Dedifferentiated amniotic fluid mesenchymal stem cell (primary cell): ENCODE measurements around the gene TRPM1.

Experiments
- DNase-seq: peaks from one replicate; pipeline ENCODE4 v3.0.0-alpha.2; 2016; ENCODE audit errors: extremely low spot score

Gene TRPM1

DNA sequence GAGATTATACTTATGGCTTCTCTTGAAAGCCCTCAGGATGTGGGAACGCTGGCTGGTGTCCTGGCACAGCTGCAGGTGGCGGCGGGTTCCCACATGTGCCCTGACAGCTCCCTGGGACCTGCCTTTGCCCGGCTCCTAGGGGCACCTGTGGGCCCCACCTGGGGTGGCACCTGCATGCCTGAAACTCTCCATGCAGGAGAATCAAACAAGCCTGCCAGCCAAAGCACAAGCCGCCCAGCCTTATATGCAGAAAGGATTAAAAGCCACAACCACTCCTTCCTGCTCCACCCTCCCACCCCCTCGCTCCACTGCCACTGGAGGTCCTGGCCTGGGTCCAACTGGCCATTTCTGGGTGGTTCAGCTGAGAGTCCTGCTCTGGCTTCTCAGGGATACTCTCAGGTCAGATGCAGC is 18.1 kb downstream of the TRPM1 start:
- DNase-seq = no peak

DNA sequence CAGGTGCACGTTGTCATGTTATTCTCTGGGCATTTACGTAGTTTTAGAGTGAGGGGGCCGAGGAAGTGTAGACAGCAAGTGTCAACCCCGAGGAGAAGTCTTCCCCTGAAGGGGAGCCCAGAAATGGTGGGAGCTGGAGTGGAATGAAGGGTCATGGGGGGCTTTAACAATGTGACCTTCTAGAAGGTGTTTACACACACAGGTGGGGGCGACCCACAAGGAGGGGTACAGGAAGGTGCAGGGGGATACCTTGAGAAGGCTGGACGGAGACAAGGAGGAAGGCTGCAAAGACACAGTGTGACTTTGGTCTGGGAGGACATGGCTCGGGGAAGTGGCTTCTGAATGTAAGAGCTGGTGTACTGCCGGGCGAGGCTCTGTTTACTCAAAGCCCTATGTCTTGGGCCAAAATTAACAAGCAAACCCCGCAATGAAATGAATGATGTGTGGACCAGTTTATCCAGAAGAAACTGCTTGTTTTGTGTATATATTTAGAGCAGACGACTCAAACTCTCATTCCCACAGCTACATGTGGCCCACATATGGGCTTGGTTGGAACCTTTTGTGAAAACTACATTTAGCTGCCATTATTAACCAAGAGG is 18.7 kb downstream of the TRPM1 start:
- no peak for DNase-seq

DNA sequence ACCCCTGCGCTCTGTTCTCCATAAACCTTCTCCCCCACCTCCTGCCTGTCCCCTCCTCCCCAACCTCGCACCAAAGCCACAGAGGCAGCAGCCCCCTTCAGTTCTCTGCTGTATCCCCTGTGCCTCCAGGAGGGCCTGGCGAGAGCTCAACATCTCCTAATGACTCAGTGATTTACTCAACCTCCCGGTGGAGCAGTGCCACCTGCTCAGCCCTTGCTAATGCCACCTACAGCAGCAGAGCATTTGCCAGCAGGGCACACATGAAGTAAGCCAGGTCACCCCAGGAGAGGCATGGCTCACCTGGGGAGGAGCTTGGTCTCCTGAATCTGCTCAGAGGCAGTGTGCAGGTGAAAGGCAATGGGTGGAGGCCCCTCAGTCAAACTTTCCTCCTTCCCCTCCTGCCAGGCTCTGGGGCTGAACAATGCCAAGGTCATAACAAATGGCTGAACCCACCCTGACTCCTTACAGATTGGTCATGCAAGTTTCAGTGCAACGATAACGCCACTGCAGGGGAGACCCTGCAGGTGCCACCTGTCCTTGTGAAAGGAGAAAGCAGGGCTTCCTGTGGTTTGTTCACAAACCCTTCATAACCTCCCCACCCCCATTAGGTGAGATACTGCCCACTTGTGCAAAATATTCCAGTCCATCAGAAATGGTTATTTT is 19.8 kb downstream of the TRPM1 start:
- DNase-seq = no peak

DNA sequence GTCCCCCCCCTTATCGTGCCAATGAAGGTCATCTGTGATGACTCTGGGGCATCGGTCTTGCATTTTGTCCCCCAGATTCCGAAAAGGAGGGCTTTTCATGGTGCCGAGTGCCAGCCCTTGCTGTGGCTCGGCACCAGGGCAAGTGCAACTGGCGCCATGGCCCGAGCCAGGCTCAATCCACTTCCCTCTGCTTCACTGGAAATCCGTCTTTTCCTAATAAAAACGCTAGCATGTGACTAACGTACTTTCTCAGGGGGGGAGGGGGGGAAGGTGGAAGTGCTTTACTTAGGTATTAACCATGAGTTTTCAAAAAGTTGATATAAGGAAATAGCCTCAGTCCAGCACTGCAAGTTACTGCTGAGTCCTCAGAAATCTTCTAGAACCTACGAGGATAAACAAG is 20.5 kb downstream of the TRPM1 start:
- DNase-seq = no peak

DNA sequence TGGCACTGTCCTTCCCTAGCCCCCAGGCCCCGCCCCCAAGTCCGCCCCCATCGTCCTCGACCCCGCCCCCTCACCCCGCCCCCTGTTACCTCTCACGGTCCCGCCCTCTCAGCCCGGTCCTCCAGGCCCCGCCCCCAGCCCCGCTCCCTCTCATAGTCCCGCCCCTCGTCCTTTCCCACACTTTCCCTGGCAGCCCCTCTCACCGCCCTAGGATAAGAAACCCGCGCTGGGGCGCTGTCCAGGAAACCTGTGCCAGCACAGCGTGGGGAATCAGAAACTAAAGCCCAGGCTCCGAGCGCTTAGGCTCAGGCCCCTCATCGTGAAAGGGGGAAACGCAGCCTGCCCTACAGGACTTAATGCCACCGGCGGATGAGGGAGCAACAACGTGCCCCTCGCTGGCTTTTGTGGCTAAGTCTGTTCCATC is 20.9 kb downstream of the TRPM1 start:
- no peak for DNase-seq

DNA sequence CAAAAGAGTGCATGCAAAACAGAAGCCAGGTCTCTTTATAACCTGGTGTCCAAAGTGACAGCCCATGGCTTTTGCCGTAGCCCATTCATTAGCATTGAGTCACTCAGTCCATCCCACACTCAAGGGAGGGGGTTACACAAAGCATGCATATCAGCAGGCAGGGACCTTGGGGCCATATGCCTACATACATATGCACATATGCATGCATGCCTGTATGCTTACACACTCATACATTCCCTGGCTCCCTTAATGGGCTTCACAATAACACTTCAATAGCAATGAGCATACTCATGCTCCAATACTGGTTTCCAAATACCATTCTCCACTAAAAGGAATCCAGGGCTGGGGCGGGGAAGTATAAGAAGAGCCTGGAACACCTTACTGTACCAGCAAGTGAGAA is 22.0 kb downstream of the TRPM1 start:
- peak; percentile 86 for DNase-seq

DNA sequence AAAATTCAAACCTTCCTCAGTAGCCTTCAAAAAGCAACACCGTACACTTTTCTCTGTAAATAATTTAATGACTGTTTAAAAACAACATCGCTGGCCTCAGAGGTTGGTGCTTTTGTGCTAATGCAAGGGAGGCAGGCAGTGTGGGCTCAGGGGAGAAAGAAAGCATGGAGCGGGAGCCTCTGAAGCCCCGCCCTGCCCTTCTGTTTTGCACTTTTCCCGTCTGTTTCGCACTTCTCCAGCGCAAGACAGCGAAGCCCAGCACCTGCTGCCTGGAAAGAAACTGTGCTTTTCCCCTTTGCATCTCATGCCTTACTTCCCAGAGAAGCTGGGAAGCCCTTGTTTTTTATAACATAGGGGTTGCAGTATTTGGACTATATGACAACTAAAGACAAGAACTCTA is 23.1 kb downstream of the TRPM1 start:
- DNase-seq = no peak

DNA sequence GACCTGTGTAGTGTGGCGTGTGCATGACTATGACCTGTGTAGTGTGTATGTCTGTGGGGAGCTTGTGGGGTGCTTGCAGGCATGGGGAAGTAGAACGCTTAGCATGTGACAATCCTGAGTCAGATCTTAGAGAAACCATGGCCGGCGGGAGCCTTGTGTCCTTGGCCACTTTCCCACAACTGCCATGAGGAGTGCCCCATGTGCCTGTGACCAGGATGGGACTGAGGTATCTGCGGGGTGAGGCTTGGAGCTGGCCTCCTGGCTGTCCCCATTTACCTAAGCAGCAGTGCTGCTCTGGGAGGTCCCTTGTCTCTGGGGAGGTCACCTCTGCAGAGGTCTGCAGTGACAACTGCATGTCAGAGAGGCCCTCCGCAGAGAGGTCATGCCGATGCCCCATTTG is 23.6 kb downstream of the TRPM1 start:
- DNase-seq = no peak

DNA sequence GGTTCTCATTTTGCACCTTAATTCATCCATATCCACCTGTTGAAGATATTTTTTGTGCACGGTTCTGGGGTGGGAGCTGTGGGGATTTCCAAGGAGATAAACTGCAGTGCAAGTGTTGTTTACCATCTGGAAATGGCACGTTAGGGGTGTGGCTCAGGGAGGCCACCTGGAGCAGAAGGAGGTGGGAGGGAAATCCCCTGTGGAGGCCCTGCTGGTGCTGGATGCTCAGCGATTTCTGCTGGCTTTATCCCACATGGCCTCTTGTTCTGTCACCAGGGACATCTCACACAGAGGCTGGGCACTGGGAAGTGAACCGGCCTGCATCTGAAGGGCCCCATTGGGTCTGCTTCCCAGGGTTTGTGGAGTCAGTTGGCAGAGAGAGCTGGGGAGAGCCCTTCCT is 24.3 kb downstream of the TRPM1 start:
- DNase-seq = no peak

DNA sequence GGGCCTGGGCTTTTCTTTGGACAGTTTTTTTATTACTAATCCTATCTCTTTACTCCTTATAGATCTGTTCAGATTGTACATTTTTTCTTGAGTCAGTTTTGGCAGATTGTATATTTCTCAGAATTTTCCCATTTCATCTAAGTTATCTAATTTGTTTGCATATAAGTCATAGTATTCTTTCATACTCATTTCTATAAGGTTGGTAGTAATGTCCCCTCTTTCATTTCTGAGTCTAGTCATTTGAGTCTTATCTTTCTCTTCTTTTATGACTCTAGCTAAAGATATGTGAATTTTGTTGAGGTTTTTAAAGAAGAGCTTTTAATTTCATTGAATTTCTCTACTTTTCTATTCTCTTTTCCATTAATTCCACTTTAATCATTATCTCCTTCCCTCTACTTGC is 27.2 kb downstream of the TRPM1 start:
- no peak for DNase-seq

DNA sequence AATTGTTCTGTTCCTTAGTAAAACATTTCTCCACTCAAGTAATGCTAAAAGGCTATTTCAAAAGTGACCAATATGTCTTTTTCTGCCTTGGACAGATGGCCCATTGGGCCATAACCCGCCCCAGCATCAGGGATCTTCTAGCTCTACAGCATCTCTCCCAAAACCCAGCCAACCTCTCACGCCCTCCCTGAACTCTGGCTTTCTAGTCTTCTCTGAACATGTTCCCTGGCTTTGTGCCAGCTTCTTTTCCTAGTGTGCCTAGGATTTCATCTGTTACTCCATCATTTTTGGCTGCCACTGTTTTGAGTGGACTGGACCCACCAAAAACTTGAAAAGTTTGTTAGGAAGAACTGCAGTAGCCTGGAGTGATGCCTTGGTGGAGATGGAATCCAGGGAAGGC is 30.7 kb downstream of the TRPM1 start:
- DNase-seq = no peak

DNA sequence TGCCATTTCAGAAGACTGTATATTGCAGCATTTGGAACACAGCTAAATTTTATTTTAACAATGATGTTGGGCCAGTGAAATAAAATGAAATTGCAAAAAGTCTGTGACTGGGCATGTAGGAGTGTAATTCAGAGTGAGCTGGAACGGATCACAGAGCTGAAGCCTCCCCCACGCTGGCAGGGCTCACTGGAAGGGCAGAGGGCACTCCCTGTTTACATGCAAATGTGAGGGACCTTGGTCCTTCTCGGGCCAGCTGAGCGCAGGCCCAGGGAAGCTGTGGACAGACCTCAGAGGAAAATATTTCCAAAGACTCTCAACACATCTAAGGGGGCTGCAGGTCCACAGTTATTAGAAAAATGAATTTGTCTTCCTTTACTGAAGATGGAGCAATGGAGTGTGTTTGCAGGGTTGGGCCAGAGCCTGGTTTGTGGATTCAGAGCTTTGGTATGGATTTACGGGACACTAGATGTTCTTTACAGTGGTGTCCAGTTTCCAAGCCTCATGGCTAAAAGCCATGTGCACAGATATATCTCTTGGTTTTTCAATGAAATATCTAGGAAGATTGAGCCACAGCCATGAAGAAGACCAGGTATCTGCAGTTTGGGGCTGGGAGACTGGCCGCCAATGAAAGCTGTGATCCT is 32.0 kb downstream of the TRPM1 start:
- peak; percentile 26 for DNase-seq

DNA sequence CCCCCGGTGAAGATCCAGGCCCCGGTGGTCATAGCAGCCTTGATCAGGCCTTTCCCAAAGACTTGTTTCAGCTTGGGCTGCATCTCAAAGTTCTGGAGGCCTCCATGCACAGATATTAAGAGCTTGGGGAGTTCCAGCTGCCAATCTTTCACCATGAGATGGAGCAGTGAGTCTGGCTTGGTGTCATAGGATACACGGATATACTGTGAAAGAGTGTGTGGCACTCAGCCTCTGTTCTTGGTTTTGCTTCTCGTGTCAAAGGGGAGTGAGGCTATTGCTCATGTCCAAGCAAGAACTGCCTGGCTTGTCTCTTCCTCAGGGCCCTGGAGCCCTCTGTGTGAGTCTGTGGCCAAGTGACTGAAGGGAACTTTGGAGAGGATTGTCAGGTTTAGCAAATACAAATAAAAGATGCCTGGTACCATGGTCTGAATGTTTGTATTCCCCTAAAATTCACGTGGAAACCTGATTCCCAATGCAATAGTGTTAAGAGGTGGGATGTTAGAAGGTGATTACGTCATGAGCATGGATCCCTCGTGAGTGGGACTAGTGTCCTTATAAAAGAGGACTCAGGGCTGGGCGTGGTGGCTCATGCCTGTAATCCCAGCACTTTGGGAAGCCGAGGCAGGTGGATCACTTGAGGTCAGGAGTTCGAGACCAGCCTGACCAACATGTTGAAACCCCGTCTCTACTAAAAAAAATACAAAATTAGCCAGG is 33.5 kb downstream of the TRPM1 start:
- no peak for DNase-seq

DNA sequence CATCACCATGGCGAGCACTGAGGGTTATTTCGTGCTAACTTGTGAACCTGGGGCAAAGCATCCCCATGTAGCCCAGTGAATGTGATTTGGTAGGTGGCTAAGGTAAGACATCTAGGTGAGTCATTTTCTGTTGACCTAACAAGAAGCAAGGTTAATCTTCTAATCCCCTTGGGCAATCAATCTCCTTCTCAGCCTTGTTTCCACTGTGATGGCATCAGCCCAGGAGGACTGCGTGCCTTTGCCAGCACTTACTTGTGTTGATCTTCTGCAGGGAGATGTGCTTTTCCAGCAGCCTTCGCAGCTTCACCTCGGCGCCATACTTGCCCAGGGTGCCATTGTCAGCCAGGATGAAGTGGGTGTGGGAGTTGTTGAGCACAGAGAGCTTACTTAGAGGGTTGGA is 35.7 kb downstream of the TRPM1 start:
- no peak for DNase-seq

DNA sequence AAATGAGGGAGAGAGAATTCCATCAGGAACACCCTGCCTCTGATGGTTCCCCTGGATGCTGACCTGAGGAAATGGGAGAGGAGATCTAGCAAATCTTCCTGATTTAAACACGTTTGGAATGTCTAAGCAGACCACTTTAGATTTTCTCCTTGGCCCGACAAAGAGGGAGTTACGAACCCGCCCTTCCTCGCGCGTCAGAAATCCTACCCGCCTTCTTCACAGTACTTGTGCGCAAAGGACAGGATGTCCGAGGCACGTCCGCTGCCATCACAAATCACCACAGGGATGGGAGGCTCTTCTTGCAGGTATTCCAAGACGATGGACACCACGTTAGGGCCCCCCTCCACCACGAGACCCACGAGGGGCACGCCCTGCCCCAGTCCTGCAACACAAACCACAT is 38.6 kb downstream of the TRPM1 start:
- no peak for DNase-seq

DNA sequence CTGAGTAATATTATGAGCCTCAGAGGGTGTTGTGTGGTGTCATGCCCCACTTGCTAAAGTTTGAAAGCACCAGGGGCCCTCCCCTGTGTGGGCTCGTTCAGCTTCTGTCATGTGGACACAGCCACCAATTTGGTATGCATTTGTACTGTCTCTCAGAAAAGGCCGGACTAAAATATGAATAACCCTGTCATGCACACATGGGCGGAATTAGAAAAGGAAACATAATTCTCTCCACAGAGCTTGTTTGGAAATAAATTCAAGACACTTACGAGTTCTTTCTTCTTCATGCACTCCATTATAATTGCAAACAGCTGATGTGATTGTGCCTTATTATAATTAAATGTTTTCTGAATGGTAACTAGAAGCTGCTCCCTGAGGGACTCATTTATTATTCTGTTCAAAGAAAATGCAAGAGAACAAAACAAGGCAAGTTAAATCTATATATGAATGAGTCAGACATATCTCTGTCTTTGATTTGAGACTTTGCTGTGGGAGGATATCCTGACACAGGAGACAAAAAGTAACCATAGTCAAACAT is 39.1 kb downstream of the TRPM1 start:
- DNase-seq = peak; percentile 34

DNA sequence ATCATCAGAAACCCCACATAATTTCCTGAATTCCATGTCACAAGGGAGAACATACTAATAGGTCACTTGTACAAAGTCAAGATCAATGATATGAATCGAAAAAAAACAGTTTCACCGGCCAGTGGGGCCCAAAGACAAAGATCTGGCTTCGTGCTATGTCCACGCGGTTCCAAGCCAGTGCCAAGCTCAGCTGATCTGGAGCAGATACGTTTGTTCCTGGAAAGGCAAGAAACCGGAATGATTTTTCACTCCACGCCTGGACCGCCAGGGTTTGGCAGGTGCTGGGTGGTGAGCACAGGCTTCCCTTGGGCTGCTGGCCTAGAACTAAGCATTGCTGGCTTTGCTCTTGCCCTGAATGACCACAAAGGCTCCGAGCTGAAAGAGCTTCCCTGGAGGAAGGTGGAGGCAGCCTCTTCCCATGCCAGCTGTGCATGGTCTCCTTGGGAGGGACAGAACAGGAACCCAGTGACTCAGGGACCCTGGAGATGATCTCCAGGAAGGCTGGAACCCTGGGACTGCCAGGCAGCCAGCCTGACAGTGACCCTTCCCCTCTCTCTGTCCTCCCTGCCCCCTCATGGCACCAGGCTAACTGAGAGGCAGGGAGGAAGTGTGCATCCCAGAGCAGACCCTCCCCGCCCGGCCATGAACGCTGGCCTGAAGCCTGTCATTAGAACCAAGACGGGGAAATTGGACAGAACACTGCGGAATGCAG is 40.9 kb downstream of the TRPM1 start:
- DNase-seq = no peak

DNA sequence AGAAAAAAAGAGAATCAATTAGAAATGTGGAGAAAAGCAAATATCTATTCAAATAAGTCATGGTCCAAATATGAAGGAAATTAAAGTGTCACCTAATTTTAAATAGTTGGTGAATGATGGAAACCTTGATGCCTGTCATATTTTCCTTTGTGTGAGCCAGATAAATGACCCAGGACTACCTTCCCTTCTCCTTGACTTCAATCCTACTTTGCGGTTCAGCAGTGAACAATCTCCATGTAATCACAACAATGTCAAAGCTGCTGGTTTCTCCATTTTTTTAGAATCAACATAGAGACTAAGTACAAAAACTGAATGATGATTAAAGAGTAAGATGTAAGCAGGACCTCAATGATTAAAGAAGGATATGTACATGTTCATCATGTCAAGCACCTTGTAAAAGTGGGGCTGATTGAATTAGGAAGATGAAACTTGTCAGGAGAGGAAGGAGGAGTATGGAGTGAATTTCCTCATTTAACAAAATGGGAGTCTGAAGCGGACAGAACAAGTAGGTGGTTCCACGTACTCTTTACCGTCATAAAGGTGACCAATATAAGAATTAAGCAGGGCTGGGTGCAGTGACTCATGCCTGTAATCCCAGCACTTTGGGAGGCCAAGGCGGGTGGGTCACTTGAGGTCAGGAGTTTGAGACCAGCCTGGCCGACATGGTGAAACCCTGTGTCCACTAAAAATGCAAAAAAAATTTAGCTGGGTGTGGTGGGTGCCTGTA is 43.1 kb downstream of the TRPM1 start:
- no peak for DNase-seq

DNA sequence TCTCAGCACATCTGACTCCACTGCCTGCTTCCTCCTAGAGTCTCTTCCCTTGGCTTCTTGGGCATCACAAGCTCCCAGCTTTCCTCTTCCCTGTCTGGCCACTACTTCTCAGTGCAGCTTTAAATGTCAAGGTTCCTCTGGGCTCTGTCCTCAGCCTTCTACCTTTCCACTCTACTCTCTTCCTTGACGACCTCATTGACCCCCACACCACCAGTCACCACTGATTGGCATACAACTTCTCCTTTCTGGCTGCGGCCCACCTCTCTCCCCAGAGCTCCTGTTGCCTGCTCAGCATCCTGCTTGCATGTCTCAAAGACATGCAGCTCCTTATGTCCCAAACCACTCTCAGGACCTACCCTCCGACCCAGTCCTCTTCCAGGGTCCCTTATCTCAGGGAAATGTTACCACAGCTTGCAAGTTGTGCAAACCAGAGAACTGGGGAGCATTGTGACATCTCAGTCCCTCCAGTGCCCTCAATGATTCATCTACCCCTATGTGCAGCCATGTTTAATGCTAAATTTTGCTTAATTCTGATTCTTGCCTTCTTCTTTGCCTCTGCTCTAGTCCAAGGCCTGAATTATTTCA is 49.9 kb downstream of the TRPM1 start:
- DNase-seq = no peak

DNA sequence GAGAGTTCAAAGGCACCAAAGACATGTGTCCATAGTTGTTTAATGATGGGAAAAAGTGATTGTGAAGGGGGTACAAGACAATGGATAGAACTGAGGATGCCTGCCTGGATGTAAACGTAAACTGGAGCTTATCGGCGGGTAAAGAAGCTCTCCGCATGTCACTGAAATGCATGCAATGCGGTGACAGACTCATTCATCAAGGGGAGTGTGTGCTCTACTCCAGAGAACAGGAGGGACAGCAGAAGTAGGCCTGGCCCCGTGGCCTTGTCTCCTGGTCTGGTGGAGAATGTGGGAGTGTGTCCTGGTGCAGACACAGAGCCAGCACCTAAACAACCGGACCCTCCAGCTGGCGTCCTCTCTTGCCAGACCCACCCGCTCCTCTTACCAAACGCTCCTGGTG is 50.6 kb downstream of the TRPM1 start:
- no peak for DNase-seq
